ENCODE data around the gene ADGRB3. TPM values are rescaled to one million over a fixed set of nuclear protein-coding genes. Genes with fewer than 3 reads are reported as not detected.

The ADGRB3 gene
- total and polyA plus RNA-seq, 10 of the 15 experiments (the other 5 are each of a cell fraction or from before 2014, with no cell fraction given), result 0.03 to 0.06 TPM; not detected in 8

DNA sequence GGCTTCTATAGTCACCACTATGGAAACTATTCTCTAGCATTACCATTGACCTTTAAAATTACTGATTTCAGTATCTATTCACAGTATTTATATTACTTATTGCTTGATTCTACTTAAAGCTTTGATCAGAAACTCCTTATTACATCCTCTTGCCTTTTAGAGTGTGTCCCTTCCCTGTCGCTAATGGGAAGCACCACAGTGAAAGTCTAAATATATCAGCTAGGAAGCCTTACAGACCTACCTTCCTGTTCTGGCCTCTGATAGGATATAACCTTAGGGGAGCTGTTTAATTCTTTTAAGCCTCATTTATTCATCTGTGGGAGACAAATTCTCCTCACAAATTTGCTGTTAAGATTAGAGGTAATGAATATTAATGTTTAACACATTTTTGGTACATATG, 122.7 kb downstream of the ADGRB3 start (continued):
- TF ChIP-seq, protein P1, sequence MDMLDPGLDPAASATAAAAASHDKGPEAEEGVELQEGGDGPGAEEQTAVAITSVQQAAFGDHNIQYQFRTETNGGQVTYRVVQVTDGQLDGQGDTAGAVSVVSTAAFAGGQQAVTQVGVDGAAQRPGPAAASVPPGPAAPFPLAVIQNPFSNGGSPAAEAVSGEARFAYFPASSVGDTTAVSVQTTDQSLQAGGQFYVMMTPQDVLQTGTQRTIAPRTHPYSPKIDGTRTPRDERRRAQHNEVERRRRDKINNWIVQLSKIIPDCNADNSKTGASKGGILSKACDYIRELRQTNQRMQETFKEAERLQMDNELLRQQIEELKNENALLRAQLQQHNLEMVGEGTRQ (IDR thresholded peaks at IDR 0.05; ENCODE audit: borderline replicate concordance, low read depth, low read length), result no peak
- TF ChIP-seq LARP7 (IDR thresholded peaks at IDR 0.05), result no peak

DNA sequence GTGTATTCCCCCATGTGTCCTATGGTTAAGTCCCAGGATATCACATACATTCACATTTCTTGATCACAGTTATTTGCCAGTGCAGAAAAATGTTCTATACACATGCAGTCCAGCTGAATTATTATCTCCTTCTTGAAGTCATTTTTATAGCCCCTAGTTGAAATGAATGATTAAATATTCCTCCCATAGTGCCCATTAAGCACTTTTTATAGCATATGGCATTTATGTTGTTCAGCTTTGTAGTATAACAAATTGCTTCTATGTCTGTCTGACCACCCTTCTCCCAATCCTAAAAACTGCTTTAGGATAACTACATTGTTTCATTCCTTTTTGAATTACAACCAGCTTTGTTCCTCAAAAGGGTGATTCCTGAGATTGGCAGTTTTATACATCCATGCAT, 123.5 kb downstream of the ADGRB3 start:
- CTCF ChIA-PET, result no interaction called here
- TF ChIP-seq, protein P2, sequence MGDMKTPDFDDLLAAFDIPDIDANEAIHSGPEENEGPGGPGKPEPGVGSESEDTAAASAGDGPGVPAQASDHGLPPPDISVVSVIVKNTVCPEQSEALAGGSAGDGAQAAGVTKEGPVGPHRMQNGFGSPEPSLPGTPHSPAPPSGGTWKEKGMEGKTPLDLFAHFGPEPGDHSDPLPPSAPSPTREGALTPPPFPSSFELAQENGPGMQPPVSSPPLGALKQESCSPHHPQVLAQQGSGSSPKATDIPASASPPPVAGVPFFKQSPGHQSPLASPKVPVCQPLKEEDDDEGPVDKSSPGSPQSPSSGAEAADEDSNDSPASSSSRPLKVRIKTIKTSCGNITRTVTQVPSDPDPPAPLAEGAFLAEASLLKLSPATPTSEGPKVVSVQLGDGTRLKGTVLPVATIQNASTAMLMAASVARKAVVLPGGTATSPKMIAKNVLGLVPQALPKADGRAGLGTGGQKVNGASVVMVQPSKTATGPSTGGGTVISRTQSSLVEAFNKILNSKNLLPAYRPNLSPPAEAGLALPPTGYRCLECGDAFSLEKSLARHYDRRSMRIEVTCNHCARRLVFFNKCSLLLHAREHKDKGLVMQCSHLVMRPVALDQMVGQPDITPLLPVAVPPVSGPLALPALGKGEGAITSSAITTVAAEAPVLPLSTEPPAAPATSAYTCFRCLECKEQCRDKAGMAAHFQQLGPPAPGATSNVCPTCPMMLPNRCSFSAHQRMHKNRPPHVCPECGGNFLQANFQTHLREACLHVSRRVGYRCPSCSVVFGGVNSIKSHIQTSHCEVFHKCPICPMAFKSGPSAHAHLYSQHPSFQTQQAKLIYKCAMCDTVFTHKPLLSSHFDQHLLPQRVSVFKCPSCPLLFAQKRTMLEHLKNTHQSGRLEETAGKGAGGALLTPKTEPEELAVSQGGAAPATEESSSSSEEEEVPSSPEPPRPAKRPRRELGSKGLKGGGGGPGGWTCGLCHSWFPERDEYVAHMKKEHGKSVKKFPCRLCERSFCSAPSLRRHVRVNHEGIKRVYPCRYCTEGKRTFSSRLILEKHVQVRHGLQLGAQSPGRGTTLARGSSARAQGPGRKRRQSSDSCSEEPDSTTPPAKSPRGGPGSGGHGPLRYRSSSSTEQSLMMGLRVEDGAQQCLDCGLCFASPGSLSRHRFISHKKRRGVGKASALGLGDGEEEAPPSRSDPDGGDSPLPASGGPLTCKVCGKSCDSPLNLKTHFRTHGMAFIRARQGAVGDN (IDR thresholded peaks at IDR 0.05), result no peak
- TF ChIP-seq SPI1 (IDR thresholded peaks at IDR 0.05; ENCODE audit: borderline replicate concordance, insufficient read depth, low read depth, low read length) (no peak), EGR1 (IDR thresholded peaks at IDR 0.05; ENCODE audit: borderline replicate concordance in 1 of 2, low read depth in 2 of 2, low read length in 2 of 2) (no peak), YY1 (IDR thresholded peaks at IDR 0.05; ENCODE audit: low read depth, low read length) (no peak), ESRRA (IDR thresholded peaks at IDR 0.05; ENCODE audit: low read length) (no peak), MYC (IDR thresholded peaks at IDR 0.05; ENCODE audit: insufficient read depth, insufficient read length, insufficient replicate concordance, low read length, severe bottlenecking) (no peak), IKZF1 (conservative IDR thresholded peaks at IDR 0.05) (no peak), CREM (IDR thresholded peaks at IDR 0.05; ENCODE audit: low read depth) (no peak), NFYA (IDR thresholded peaks at IDR 0.05; ENCODE audit: borderline replicate concordance, low read depth, low read length) (no peak), ZBED1 (IDR thresholded peaks at IDR 0.05; ENCODE audit: borderline replicate concordance) (no peak), SMARCA5 (IDR thresholded peaks at IDR 0.05) (no peak)
- TF ChIP-seq, protein P3, sequence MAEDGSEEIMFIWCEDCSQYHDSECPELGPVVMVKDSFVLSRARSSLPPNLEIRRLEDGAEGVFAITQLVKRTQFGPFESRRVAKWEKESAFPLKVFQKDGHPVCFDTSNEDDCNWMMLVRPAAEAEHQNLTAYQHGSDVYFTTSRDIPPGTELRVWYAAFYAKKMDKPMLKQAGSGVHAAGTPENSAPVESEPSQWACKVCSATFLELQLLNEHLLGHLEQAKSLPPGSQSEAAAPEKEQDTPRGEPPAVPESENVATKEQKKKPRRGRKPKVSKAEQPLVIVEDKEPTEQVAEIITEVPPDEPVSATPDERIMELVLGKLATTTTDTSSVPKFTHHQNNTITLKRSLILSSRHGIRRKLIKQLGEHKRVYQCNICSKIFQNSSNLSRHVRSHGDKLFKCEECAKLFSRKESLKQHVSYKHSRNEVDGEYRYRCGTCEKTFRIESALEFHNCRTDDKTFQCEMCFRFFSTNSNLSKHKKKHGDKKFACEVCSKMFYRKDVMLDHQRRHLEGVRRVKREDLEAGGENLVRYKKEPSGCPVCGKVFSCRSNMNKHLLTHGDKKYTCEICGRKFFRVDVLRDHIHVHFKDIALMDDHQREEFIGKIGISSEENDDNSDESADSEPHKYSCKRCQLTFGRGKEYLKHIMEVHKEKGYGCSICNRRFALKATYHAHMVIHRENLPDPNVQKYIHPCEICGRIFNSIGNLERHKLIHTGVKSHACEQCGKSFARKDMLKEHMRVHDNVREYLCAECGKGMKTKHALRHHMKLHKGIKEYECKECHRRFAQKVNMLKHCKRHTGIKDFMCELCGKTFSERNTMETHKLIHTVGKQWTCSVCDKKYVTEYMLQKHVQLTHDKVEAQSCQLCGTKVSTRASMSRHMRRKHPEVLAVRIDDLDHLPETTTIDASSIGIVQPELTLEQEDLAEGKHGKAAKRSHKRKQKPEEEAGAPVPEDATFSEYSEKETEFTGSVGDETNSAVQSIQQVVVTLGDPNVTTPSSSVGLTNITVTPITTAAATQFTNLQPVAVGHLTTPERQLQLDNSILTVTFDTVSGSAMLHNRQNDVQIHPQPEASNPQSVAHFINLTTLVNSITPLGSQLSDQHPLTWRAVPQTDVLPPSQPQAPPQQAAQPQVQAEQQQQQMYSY (CRISPR knock-in tag; IDR thresholded peaks at IDR 0.05), result no peak
- TF ChIP-seq, protein P4, sequence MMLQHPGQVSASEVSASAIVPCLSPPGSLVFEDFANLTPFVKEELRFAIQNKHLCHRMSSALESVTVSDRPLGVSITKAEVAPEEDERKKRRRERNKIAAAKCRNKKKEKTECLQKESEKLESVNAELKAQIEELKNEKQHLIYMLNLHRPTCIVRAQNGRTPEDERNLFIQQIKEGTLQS (IDR thresholded peaks at IDR 0.05; ENCODE audit: borderline replicate concordance, extremely low read depth, low read depth, low read length), result no peak

More for the DNA sequence above, 123.5 kb downstream of the ADGRB3 start:
- ATAC-seq (no peak), FAIRE-seq (no peak), DNase-seq (ENCODE audit: low read depth, low spot score) (no peak)
- Histone ChIP-seq H3K4me3 (no peak overlapping the region), H3K36me3 (ENCODE audit: control insufficient read depth in 2 of 2, insufficient read depth in 2 of 2, low read length in 1 of 2) (no peaks in the 10 kb centered on the region), H3K79me2 (ENCODE audit: control insufficient read depth, insufficient read depth, low read length) (no peaks in the 10 kb centered on the region), H3K9ac (ENCODE audit: control insufficient read depth, insufficient read depth, low read length) (no peak overlapping the region), H4K20me1 (ENCODE audit: control insufficient read depth, insufficient read depth) (no peaks in the 10 kb centered on the region), H3K27ac (ENCODE audit: control insufficient read depth, insufficient read depth) (no peak overlapping the region), H3K27me3 (replicated peaks in 1 of 2; ENCODE audit: control insufficient read depth in 2 of 2, insufficient read depth in 2 of 2, low read length in 1 of 2) (no peaks in the 10 kb centered on the region), H3K4me2 (ENCODE audit: control insufficient read depth, insufficient read depth) (no peak overlapping the region), H2AFZ (ENCODE audit: control insufficient read depth, low read depth, low read length) (no peak overlapping the region), H3K4me1 (ENCODE audit: control insufficient read depth, insufficient read depth, low read length) (no peaks in the 10 kb centered on the region), H3K9me3 (replicated peaks; ENCODE audit: control insufficient read depth, insufficient read depth, low read length) (no peaks in the 10 kb centered on the region)
- ChIA-PET RAD21 (ENCODE audit: unreplicated experiment) (no interaction called here), SMC1A (ENCODE audit: uncharacterized antibody, unreplicated experiment) (interaction anchor here (0.8 kb wide), 1 partner anchor 17 kb away, joined by 3 read pairs; no protein-coding TSS in a partner anchor), POLR2A (no interaction called here)
- intact Hi-C loops (cut with micrococcal nuclease; ENCODE audit: unreplicated experiment) (no loop called here), in situ Hi-C loops (cut with MboI) (no loop called here)
- BruUV-seq (replicated peaks), result no TSS peak
